ENCODE results near the gene GDPD4.
"Not testable (repeated sequence)": the region's sequence is repeated elsewhere in the genome, so short reads cannot be mapped to it uniquely, and the experiment has no call there.

GDPD4 gene

GRCh38 chr11:77311701-77312100, 10.2 kb upstream of the GDPD4 start:
- TF ChIP-seq, protein P1, sequence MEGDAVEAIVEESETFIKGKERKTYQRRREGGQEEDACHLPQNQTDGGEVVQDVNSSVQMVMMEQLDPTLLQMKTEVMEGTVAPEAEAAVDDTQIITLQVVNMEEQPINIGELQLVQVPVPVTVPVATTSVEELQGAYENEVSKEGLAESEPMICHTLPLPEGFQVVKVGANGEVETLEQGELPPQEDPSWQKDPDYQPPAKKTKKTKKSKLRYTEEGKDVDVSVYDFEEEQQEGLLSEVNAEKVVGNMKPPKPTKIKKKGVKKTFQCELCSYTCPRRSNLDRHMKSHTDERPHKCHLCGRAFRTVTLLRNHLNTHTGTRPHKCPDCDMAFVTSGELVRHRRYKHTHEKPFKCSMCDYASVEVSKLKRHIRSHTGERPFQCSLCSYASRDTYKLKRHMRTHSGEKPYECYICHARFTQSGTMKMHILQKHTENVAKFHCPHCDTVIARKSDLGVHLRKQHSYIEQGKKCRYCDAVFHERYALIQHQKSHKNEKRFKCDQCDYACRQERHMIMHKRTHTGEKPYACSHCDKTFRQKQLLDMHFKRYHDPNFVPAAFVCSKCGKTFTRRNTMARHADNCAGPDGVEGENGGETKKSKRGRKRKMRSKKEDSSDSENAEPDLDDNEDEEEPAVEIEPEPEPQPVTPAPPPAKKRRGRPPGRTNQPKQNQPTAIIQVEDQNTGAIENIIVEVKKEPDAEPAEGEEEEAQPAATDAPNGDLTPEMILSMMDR (conservative IDR thresholded peaks at IDR 0.05) = no peak
- no peak for TF ChIP-seq ZFX (IDR thresholded peaks at IDR 0.05)
- H3K27ac ChIP-seq = no peak overlapping the region

DNA sequence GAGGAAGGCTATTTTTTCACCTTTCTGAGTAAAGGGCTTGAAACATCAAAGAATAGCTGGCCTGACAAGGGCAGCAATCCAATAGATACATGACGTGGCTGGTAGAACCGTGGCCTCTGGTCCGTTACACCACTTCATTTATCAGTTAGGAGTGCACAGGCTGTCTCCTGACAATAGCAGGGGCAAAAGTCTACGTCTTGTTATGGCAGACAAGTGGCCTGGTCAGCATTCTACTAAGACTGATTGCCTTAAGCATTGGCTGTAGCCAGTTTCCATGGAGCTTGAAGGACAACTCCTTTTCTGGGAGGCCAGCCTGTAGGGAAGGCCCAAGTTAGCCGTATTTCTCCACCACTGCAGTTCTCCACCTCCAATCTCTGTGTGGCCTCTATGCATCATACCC, 9.2 kb upstream of the GDPD4 start:
- TF ChIP-seq, protein P1 (conservative IDR thresholded peaks at IDR 0.05) = no peak
- TF ChIP-seq ZFX (IDR thresholded peaks at IDR 0.05) = no peak

GRCh38 chr11:77309401-77310085, 8.1 kb upstream of the GDPD4 start:
- no peak overlapping the region for H3K27ac ChIP-seq
- no peak for TF ChIP-seq ZFX (IDR thresholded peaks at IDR 0.05)
- TF ChIP-seq, protein P1 (conservative IDR thresholded peaks at IDR 0.05) = no peak

More for the DNA sequence above, 9.2 kb upstream of the GDPD4 start:
- H3K27ac ChIP-seq = no peak overlapping the region

GRCh38 chr11:77308838-77309237, 7.4 kb upstream of the GDPD4 start:
- no peak overlapping the region for H3K27ac ChIP-seq
- TF ChIP-seq, protein P1 (conservative IDR thresholded peaks at IDR 0.05) = no peak
- no peak for TF ChIP-seq ZFX (IDR thresholded peaks at IDR 0.05)

GRCh38 chr11:77303328-77303727, 1.8 kb upstream of the GDPD4 start:
- H3K27ac ChIP-seq = no peak overlapping the region
- no peak for TF ChIP-seq ZFX (IDR thresholded peaks at IDR 0.05)
- TF ChIP-seq, protein P1 (conservative IDR thresholded peaks at IDR 0.05) = no peak

GRCh38 chr11:77302752-77303151, 1.3 kb upstream of the GDPD4 start:
- TF ChIP-seq, protein P1 (conservative IDR thresholded peaks at IDR 0.05) = no peak
- no peak for TF ChIP-seq ZFX (IDR thresholded peaks at IDR 0.05)
- no peak overlapping the region for H3K27ac ChIP-seq

DNA sequence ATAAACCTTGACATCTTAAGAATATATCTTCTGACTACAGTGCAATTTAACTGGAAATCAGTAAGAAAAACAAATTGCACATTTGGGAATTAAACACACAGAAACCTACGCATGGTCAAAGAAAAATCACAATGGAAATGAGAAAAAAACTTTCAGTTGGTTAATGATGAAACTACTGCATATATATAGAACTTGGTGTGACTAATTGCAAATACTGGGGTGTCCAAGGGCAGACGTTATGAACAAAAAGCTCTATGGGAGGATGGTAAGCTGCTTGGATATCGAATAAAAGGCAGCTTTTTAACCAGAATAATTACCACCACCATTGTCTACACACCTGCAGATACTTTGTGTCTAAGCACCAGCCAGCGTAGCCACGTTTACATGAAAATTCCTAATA, 791 bp downstream of the GDPD4 start:
- TF ChIP-seq, protein P1 (conservative IDR thresholded peaks at IDR 0.05) = no peak
- TF ChIP-seq ZFX (IDR thresholded peaks at IDR 0.05) = no peak
- no peak overlapping the region for H3K27ac ChIP-seq

DNA sequence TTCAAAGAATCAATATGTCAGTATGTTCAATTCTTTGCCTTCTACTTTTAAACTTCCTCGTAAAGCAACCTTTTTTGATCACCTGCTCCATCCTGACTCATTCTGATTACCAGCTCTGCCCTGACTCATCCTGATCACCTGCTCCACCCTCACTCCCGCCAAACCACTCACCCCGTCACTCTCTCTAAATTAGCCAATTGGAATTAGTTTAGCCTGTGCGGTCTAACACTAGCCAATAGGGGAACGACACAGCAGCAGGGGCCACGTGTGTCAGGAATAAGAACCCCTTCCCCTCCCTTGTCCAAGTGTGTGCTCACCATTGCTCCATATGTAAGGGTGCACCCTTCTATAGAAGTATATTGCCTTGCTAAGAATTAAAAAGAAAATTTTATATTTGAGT, 1.5 kb downstream of the GDPD4 start:
- H3K27ac ChIP-seq = not testable (repeated sequence)
